Stimulated activated CD4-positive, alpha-beta T cell treated with anti-CD3 and anti-CD28 coated beads, TNF-alpha, amount 100 ng/mL, for 4 hours (primary cell): ENCODE results near the gene GLYATL2.

Experiments
- DNase-seq, 3 experiments: peaks; one replicate each; pipeline ENCODE4 v3.0.0-alpha.2; 2020; ENCODE audit warnings: low read depth in 3 of 3

GLYATL2 gene

DNA sequence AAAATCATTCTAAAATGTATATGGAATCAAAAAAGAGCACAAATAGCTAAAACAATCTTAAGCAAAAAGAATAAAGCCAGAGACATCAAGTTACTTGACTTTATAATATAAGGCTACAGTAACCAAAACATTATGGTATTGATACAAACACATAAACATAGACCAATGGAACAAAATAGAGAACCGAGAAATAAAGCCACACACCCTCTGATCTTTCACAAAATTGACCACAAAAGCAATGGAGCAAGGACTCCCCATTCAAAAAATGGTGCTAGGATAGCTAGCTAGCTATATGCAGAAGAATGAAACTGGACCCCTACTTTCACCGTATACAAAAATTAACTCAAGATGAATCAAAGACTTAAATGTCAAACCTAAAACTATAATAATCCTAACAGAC lies 43.2 kb downstream of the GLYATL2 start:
- no peak for DNase-seq

DNA sequence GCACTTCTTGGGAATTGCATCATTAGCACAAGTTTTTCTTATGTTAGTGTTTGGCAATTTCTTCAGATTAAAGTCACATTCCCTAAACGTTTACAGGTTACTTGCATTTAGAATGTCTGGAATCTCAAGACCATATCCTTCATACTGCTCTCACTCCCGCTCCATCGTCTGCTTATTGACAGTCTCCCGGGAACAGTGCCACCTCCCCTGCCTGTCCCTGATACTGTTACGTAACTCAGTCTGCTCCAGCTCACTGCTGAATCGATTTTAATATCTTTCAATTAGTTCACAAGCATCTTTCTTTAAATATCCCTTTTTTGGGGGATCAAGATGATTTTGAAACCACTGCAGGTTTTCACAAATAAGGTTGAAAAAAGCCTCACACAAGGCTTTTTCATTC lies 48.2 kb downstream of the GLYATL2 start:
- DNase-seq, result no peak

DNA sequence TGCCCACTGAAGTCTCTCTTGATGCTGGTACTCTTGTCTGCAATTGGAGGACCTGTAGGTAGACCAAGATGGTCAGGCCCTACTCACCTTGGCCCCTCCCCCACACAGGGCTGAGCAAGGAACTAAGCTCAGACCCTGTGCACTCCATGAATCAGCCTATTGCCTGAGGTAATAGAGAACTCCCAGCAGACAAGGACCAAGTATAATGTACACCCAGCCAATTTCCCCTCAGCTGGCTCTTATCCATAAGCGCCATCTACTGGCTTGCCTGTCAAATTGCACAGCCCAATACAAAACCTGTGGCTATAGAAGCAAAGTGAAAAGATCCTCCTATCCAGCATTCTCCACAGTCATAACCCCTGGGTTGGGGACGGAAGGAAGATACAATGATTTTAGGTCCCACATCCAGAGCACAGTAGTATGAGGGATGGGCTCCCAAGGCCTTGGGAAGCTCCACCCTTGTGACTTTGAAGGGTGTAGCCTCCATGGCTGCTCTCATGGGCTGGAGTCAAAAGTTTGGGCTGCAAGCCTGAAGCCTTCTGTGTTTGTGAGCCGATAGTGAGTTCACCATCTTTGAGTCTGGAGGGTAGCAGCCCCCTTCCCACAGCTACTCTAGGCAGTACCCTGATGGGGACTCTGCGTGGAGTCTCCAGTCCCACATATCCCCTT lies 56.0 kb downstream of the GLYATL2 start:
- no peak for DNase-seq

DNA sequence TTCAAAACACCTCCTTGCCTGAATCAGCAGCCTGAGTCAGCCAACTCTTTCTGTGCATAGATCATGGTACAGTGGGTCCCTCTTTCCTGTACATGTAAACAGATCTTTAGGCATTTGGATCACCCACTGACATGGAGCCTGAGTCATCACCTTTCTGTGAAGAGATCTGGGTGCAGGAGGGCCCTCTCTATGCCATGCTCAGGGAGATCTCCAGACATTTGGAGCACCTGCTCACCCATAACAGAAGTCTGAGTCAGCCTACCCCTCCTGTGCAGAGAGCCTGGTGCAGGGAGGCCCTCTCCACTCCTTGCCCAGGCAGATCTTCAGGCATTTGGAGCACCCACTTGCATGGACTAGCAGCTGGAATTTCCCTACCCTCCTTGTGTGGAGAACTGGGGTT lies 56.6 kb downstream of the GLYATL2 start:
- DNase-seq, result no peak

DNA sequence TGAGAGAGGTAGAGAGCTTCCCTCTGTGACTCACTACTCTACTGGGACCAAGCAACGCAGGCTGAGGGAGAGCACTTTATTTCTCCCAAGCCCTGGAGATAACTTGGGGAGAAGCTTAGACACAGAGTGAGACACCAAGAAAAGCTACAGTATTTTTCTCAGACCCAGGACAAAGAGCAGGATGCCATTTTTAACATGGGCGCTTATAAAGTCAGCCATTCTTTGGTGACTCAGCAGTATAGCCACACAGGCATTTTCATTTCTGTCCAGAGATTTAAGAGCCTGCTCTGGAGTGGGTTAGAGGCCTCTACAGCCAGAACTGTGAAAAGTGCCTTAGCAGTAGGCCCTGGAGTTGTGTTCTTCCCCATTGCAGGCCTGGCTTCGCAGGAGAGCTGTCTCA lies 57.8 kb downstream of the GLYATL2 start:
- no peak for DNase-seq

DNA sequence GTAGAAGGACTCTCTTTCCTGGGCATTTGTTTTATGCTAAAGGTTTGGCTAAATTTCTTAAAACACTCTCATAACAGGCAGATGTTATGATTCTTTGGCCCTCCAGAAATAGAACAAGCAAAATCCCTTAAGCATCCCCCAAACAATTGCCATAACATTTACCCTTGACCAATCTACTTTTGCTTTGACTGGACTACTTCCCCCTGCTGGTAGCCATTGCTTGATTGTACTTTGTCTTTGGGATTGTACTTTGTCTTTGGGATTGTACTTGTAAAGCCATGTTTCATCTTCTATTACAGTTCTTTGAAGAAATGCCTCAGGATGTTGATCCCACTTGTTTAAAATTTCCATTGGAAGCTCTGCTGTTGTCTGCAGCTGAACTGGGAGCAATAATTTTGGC lies 59.5 kb downstream of the GLYATL2 start:
- no peak for DNase-seq
